Ectodermal cell (in vitro differentiated cells): ENCODE data around the gene CHRNA1. TPM values are rescaled to one million over a fixed set of nuclear protein-coding genes. Genes with fewer than 3 reads are reported as not detected.

Experiments used
- H3K27ac ChIP-seq: 2 replicates; pipeline ENCODE4 v1.7.0; 2013; ENCODE audit warnings: mild to moderate bottlenecking, low read depth, low read length; ENCODE audit not compliant: insufficient read depth, poor library complexity, severe bottlenecking
- H3K27me3 ChIP-seq: 2 replicates; pipeline ENCODE4 v1.7.0; 2013; ENCODE audit warnings: mild to moderate bottlenecking, low read length; ENCODE audit not compliant: insufficient read depth, control insufficient read depth, poor library complexity, severe bottlenecking
- H3K36me3 ChIP-seq: one replicate; pipeline ENCODE4 v1.7.0; 2013; ENCODE audit warnings: low read length; ENCODE audit not compliant: control insufficient read depth, insufficient read depth
- H3K4me1 ChIP-seq: one replicate; pipeline ENCODE4 v1.7.0; 2013; ENCODE audit warnings: low read length; ENCODE audit not compliant: control insufficient read depth, insufficient read depth
- H3K4me3 ChIP-seq: 2 replicates; pipeline ENCODE4 v1.7.0; 2013; ENCODE audit warnings: low read depth, low read length, control low read depth; ENCODE audit not compliant: insufficient read depth
- H3K9me3 ChIP-seq: 2 replicates; pipeline ENCODE4 v1.7.0; 2013; ENCODE audit warnings: mild to moderate bottlenecking, low read length, moderate library complexity; ENCODE audit not compliant: control insufficient read depth
- WGBS, 2 experiments: methylation state at CpG; one replicate each; pipeline ENCODE4 v1.1.7; 2013; ENCODE audit warnings: missing lambda C conversion rate in 2 of 2; 5-methylcytosine and 5-hydroxymethylcytosine counted together
- polyA plus RNA-seq, 4 experiments: library from polyadenylated mRNA; stranded (reverse); fragments of 50-300 nt; gene quantifications; one replicate each; pipeline ENCODE4 v1.2.3, GENCODE V29; 2013

CHRNA1 gene
- polyA plus RNA-seq (2013, experiment 1 of 4) = not detected
- 0.11 TPM for polyA plus RNA-seq (2013, experiment 2 of 4)
- polyA plus RNA-seq (2013, experiment 3 of 4) = not detected
- polyA plus RNA-seq (2013, experiment 4 of 4) = not detected

DNA sequence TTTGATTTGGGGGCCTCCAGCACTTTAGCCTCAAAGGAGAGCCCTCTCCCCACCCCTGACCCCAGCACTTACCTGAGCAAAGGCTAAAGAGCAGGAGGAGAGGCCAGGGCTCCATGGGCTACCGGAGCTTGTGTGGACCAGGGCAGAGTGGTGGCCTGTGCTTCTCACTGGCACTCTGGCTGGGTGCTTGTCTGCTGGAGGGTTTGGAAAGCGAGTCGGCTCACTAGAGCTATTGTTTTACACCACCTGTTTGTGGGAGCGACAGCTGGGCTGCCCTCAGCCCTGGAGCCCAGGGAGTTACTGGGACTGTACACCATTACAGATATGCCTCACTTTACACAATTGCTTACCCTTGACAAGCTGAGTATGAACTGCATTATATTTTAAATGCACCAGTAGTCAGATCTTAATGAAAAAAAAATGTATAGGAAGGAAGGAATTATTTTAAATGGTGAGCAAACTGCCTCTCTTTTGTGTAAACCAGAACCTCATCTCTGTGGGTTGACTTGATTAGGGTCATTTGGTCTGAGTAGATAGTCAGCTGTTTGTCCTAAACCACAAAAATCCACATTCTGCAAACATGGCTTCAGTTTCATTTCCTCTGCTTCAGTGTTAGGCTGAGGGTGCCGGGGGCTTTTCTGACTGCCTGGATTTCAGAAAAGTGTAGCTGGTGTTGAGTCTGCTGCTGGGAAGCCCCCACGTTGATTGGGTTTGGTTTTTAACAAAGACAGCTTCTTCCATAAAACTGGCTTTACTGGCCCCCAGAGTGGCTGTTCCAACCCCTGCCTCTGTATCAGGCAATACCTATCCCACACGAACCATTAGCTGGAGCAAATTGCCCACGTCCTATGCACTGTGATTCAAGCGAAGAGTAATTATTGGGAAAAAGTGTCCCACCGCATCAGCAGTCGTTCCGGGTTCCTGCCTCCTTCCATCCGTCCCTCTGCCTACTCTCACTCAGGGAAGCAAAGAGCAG is at the start of gene CHRNA1:
TSS of gene CHRNA1 (minus strand) at position 193 of the 976 bp plus-strand sequence. CDS start at position 115, 78 bp downstream.
- Histone ChIP-seq H3K9me3 (no peaks in the 10 kb centered on the region), H3K4me3 (no peak within 1 kb of the TSS), H3K4me1 (peaks cover 5% of the 10 kb centered on the region), H3K27ac (no peak within 1 kb of the TSS), H3K27me3 (no peaks in the 10 kb centered on the region), H3K36me3 (no peaks in the 10 kb centered on the region)
- WGBS, 2 experiments = 88 to 90% methylated on average over 13 of the region's 13 CpGs

DNA sequence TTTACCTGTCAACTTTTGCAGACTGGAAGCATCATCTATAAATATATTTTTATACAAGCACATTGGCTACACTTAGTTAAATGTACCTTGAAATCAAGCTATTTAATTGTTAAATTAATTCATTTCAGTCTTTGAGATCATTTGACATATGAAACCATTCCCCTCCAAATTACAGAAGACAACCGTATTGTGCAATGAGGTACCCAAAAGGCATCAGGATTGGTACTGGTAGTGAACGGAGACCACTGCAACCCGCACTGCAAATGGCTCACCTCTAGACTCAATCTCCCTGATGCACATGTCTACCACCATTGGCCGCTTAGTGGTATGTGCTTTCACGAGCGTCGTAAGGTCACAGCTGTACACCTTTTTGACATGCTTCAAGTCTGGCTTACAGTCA is 47.8 kb upstream of the CHRNA1 start:
- Histone ChIP-seq H3K27ac (no peak overlapping the region), H3K4me3 (no peak overlapping the region), H3K4me1 (no peaks in the 10 kb centered on the region), H3K9me3 (no peaks in the 10 kb centered on the region), H3K36me3 (peaks cover 19% of the 10 kb centered on the region), H3K27me3 (no peaks in the 10 kb centered on the region)
- WGBS, 2 experiments = 96 to 97% methylated on average over 7 of the region's 7 CpGs

DNA sequence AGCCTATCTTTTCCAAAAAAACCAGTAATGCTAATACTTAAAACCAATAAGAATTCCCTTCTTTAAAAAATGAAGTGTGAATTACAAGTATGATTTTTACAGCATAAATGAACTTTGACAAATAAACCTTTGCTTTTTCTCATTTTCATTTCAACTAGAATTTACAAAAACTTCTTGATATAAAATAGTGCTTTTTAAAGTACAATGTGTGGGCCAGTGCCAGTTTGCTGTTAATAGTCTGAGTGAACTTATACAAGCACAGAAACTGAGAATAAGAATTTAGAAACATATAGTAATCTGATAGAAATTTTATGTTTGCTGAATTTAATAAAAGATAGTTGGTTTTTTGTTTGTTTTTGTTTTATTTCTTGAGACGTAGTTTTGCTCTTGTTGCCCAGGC is 43.7 kb upstream of the CHRNA1 start:
- H3K27me3 ChIP-seq = no peaks in the 10 kb centered on the region
- no peaks in the 10 kb centered on the region for H3K9me3 ChIP-seq
- H3K27ac ChIP-seq = no peak overlapping the region
- H3K36me3 ChIP-seq = peaks cover 19% of the 10 kb centered on the region
- 95 to 100% methylated on average over 1 of the region's 1 CpG for WGBS, 2 experiments
- no peaks in the 10 kb centered on the region for H3K4me1 ChIP-seq
- H3K4me3 ChIP-seq = no peak overlapping the region

DNA sequence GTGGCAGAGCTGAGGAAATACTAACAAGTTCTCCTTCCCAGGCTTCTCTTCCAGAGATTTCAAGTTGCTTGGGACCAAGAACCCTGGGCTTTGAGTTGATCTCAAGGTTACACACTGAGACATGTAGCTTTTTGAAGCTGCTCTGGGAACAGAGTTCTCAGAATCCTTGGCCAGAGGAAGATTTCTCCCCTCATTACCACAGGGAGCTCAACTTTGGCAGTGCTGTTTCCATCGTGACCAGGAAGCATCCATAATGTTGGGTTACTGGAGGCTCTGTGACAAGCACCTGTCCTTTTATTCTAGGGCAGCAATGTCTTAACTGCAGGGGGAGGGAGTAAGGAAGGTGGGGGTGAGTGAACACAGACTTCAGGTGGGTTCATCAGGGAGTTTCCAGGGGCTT is 41.5 kb upstream of the CHRNA1 start:
- Histone ChIP-seq H3K4me1 (no peaks in the 10 kb centered on the region), H3K9me3 (no peaks in the 10 kb centered on the region), H3K4me3 (no peak overlapping the region), H3K27me3 (no peaks in the 10 kb centered on the region), H3K36me3 (peaks cover 21% of the 10 kb centered on the region), H3K27ac (no peak overlapping the region)
- 82 to 100% methylated on average over 1 of the region's 1 CpG for WGBS, 2 experiments

DNA sequence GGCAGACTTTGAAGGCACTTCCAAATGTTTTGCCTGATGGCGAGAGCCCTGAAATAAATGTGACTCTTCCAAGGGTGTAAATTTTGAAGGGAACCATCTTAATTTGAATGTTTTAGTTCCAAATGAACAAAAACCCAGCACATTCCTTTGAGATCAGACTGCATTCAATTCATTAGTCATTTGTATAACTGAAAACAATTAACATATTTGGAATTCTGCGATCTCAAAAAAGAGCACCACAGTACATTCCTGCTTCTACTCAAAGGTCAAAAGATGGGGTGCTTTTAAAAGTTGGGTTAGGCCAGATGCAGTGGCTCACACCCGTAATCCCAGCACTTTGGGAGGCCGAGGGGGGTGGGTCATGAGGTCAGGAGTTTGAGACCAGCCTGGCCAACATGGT is 38.2 kb upstream of the CHRNA1 start:
- H3K4me1 ChIP-seq = no peaks in the 10 kb centered on the region
- WGBS, 2 experiments = 88 to 98% methylated on average over 4 of the region's 4 CpGs
- peaks cover 8% of the 10 kb centered on the region for H3K36me3 ChIP-seq

DNA sequence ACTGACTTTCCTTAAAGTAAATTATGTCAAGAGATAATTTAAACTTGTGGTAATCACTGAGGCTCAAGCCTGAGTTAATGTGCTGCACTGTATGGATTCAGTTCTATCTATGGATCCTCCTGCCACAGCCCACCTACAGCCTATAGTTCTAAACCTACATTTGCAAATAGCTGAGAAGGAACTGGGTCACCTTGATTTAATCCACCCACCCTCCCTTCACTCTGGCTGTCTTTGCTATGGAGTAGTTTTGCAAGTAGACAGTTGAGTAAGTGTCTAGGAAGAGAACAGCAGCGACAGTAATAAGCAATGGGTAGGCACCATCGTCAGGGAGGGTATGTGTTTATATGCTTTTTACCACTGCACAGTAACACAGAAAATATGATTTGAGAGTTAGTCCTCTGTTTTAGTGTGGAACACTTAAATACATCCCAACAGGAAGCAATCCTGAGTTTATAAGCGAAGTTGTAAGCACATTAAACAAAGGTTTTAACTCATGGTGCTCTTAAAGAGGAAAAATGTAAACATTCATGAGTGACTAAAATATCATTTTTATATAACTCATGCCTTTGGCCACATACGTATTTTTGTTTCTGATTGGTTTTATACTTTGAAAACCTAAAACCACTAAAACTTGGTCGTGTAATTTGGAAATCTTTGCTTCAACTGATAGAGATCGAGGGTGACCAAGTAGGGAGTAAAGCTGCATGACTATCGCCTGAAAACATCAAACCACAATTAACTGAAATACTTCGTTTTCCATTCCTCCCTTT is 36.3 kb upstream of the CHRNA1 start:
- Histone ChIP-seq H3K27ac (no peak overlapping the region), H3K27me3 (no peaks in the 10 kb centered on the region), H3K4me3 (no peak overlapping the region), H3K4me1 (peaks cover 9% of the 10 kb centered on the region), H3K9me3 (no peaks in the 10 kb centered on the region), H3K36me3 (peaks cover 8% of the 10 kb centered on the region)
- WGBS, 2 experiments = 93 to 94% methylated on average over 7 to 8 of the region's 8 CpGs

More for the DNA sequence above, 38.2 kb upstream of the CHRNA1 start:
- H3K27ac ChIP-seq = no peak overlapping the region
- no peaks in the 10 kb centered on the region for H3K27me3 ChIP-seq
- H3K9me3 ChIP-seq = no peaks in the 10 kb centered on the region
- no peak overlapping the region for H3K4me3 ChIP-seq

DNA sequence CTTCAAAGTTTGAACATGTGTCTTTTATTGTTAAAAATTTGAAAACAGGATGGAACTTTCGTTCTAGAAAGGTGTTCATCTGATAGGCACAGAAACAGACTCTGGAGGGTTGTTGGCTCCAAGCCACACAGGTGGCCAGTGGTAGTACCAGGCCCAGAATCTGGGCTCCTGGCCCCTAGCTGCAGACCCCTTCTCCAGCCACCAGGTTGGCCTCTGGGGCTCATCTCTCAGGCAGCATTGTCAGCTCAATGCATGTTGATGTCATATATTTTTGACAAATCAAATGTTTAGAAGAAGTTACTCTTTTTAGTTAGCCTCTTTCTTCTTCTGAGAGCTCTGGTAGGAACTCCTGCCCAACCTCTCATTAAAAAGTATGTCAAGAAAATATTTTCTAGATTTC is 34.5 kb upstream of the CHRNA1 start:
- Histone ChIP-seq H3K36me3 (peaks cover 8% of the 10 kb centered on the region), H3K27me3 (no peaks in the 10 kb centered on the region), H3K4me3 (no peak overlapping the region), H3K4me1 (peaks cover 12% of the 10 kb centered on the region), H3K9me3 (no peaks in the 10 kb centered on the region), H3K27ac (no peak overlapping the region)
- 88 to 95% methylated on average over 1 of the region's 1 CpG for WGBS, 2 experiments

DNA sequence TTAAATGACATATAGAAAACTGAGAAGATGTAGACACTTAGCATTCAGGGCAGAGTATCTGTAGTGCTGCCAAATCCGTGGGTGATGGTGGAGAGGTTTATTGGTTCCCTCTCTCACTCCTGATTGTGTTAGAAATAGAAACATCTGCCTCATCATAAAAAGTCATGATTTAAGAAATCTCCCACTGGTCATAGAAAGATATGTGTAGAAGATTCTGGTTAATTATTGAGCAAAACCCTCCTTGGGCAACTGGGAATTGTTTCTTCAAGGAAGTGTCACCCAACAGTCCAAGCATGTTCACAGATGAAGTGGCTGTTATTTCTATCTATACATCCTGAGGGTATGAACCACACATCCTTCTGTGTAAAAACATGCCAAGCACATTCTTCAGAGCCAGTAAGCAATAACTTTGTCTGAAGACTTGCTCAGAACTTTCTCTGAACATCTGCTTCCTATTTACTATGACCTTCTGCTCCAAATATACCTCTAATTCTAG is 33.6 kb upstream of the CHRNA1 start:
- Histone ChIP-seq H3K4me1 (peaks cover 12% of the 10 kb centered on the region), H3K4me3 (no peak overlapping the region), H3K9me3 (no peaks in the 10 kb centered on the region), H3K27ac (no peak overlapping the region), H3K27me3 (no peaks in the 10 kb centered on the region), H3K36me3 (peaks cover 8% of the 10 kb centered on the region)
- 90 to 100% methylated on average over 1 of the region's 1 CpG for WGBS, 2 experiments

DNA sequence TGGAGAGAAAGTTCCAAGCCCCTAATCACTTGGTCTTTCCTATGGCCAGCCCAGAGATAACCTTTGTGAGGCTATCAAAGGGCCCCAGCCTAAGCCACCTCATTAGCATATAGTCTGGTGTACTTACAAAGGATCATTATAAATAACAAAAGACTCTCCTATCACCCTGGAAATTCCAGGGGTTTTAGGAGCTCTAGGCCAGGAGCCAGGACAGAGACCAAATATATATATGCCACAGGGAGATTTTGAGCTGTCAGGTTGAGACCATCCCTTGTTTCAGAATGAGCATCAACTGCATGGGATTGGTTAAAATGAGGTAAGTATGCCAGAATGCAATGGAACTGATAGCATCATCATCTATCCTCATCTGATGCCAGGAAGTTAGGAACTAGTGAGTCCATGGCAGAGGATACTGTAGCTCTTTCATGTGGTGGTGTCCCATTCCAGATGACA is 32.1 kb upstream of the CHRNA1 start:
- Histone ChIP-seq H3K36me3 (peaks cover 4% of the 10 kb centered on the region), H3K27me3 (no peaks in the 10 kb centered on the region), H3K27ac (no peak overlapping the region), H3K4me3 (no peak overlapping the region), H3K9me3 (no peaks in the 10 kb centered on the region), H3K4me1 (peaks cover 12% of the 10 kb centered on the region)
